Measurements from ENCODE around the gene SP2. TPM values are rescaled to one million over a fixed set of nuclear protein-coding genes. Genes with fewer than 3 reads are reported as not detected.

SP2 gene
- total and polyA plus RNA-seq, 2 of the 13 experiments (the other 11 are each of a cell fraction or from before 2014, with no cell fraction given), result 1.4 to 4.8 TPM

DNA sequence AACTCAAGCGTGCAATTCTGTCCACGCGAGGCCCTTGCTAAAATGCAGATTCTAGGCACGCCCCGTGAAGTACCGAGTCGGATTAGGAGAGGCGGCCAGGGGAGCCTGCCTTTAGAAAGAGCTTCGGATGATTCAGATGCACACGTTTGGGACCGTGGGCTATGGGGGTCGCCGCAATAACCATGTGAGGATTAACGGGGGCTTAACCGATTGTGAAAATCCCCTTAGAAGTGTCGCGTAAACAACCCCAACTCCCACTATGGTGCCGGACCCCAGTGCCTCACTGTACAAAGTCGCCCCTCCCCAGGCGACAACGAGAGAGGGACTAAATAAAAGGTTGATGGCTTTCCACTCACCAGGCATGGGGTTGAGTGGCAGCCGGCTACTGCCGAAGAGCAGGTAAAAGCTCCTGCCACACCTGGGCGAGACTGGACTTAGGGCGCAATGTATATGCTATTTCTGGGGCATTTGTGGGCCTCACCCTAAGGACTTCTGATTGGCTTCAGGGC lies 635 bp upstream of the SP2 start (continued):
- TF ChIP-seq TRIM22 (IDR thresholded peaks at IDR 0.05), result no peak
- peak; percentile 59; the same call in 1 of the 2 replicates for TF ChIP-seq ZNF614 (CRISPR knock-in tag; IDR thresholded peaks at IDR 0.05; ENCODE audit: borderline replicate concordance)
- TF ChIP-seq MLLT10 (CRISPR knock-in tag; IDR thresholded peaks at IDR 0.05), result no peak
- no peak for TF ChIP-seq ZNF562 (CRISPR knock-in tag; IDR thresholded peaks at IDR 0.05; ENCODE audit: borderline replicate concordance)
- TF ChIP-seq HOXD1 (CRISPR knock-in tag; IDR thresholded peaks at IDR 0.05), result no peak
- TF ChIP-seq KLF13 (CRISPR knock-in tag; IDR thresholded peaks at IDR 0.05), result no peak
- peak; percentile 26 for TF ChIP-seq RBM22 (optimal IDR thresholded peaks at IDR 0.05; ENCODE audit: low read length)
- TF ChIP-seq ZNF577 (CRISPR knock-in tag; IDR thresholded peaks at IDR 0.05; ENCODE audit: borderline replicate concordance, low read depth), result no peak
- no peak for TF ChIP-seq CBX2 (IDR thresholded peaks at IDR 0.05; ENCODE audit: low read depth, low read length)
- TF ChIP-seq CBX2 (CRISPR knock-in tag; IDR thresholded peaks at IDR 0.05; ENCODE audit: low read depth), result no peak
- TF ChIP-seq, protein P1, sequence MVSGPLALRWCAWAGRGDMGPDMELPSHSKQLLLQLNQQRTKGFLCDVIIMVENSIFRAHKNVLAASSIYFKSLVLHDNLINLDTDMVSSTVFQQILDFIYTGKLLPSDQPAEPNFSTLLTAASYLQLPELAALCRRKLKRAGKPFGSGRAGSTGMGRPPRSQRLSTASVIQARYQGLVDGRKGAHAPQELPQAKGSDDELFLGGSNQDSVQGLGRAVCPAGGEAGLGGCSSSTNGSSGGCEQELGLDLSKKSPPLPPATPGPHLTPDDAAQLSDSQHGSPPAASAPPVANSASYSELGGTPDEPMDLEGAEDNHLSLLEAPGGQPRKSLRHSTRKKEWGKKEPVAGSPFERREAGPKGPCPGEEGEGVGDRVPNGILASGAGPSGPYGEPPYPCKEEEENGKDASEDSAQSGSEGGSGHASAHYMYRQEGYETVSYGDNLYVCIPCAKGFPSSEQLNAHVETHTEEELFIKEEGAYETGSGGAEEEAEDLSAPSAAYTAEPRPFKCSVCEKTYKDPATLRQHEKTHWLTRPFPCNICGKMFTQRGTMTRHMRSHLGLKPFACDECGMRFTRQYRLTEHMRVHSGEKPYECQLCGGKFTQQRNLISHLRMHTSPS (CRISPR knock-in tag; IDR thresholded peaks at IDR 0.05; ENCODE audit: low read depth), result no peak; the same call in 1 of the 2 replicates
- TF ChIP-seq, protein P2, sequence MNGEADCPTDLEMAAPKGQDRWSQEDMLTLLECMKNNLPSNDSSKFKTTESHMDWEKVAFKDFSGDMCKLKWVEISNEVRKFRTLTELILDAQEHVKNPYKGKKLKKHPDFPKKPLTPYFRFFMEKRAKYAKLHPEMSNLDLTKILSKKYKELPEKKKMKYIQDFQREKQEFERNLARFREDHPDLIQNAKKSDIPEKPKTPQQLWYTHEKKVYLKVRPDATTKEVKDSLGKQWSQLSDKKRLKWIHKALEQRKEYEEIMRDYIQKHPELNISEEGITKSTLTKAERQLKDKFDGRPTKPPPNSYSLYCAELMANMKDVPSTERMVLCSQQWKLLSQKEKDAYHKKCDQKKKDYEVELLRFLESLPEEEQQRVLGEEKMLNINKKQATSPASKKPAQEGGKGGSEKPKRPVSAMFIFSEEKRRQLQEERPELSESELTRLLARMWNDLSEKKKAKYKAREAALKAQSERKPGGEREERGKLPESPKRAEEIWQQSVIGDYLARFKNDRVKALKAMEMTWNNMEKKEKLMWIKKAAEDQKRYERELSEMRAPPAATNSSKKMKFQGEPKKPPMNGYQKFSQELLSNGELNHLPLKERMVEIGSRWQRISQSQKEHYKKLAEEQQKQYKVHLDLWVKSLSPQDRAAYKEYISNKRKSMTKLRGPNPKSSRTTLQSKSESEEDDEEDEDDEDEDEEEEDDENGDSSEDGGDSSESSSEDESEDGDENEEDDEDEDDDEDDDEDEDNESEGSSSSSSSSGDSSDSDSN (CRISPR knock-in tag; IDR thresholded peaks at IDR 0.05), result peak; percentile 13; the same call in 1 of the 2 replicates
- TF ChIP-seq PBX3 (CRISPR knock-in tag; IDR thresholded peaks at IDR 0.05; ENCODE audit: borderline replicate concordance), result no peak
- TF ChIP-seq DDIT3 (CRISPR knock-in tag; IDR thresholded peaks at IDR 0.05), result 0 out of 2 replicates have a peak, but pooled peaks have one; percentile 75
- TF ChIP-seq, protein P3, sequence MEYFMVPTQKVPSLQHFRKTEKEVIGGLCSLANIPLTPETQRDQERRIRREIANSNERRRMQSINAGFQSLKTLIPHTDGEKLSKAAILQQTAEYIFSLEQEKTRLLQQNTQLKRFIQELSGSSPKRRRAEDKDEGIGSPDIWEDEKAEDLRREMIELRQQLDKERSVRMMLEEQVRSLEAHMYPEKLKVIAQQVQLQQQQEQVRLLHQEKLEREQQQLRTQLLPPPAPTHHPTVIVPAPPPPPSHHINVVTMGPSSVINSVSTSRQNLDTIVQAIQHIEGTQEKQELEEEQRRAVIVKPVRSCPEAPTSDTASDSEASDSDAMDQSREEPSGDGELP (IDR thresholded peaks at IDR 0.05; ENCODE audit: borderline replicate concordance, low read depth), result no peak
- TF ChIP-seq ZNF253 (CRISPR knock-in tag; IDR thresholded peaks at IDR 0.05; ENCODE audit: borderline replicate concordance), result 0 out of 2 replicates have a peak, but pooled peaks have one; percentile 62
- TF ChIP-seq NRL (CRISPR knock-in tag; IDR thresholded peaks at IDR 0.05; ENCODE audit: borderline replicate concordance), result peak; percentile 92; the same call in 1 of the 2 replicates
- no peak for TF ChIP-seq ZNF670 (CRISPR knock-in tag; IDR thresholded peaks at IDR 0.05; ENCODE audit: borderline replicate concordance)
- no peak for TF ChIP-seq SUZ12 (IDR thresholded peaks at IDR 0.05; ENCODE audit: low read depth, low read length)

Measured in HepG2 (cell line).